Mesenteric fat pad (tissue), 1 donor: ENCODE results near the gene NAPEPLD. TPM values are rescaled to one million over a fixed set of nuclear protein-coding genes. Genes with fewer than 3 reads are reported as not detected.
"Not testable (repeated sequence)": the region's sequence is repeated elsewhere in the genome, so short reads cannot be mapped to it uniquely, and the experiment has no call there.

ENCODE experiments used
- DNase-seq: peaks from one replicate; pipeline ENCODE4 v3.0.0-alpha.2; 2020; ENCODE audit warnings: low spot score
- long read RNA-seq: library from polyadenylated mRNA; unstranded; transcript quantifications from one replicate; pipeline ENCODE4 v2.0.0, GENCODE V29; 2020
- total RNA-seq: library from RNA; stranded (reverse); fragmentation: NEBNext Ultra II Directional; extraction: Animal tissue kit (Norgen Biotek cat#: 25700); gene quantifications from one replicate; pipeline ENCODE4 v1.2.1, GENCODE V29; 2021
- donor health status: DM: yes; HTN: yes; CAD: no.

NAPEPLD gene
- total RNA-seq, result 4.6 TPM
- long read RNA-seq, transcript NAPEPLD-209 (5 exons, 2,380 nt), result major isoform, 8 of 23 reads
- long read RNA-seq, partial matches to known transcripts, result 4 of 23 reads
- long read RNA-seq, other reads (novel, unspliced or antisense), result 7 of 23 reads

- DNase-seq, result peak; percentile 93
Observed at GRCh38 chr7:103148994-103149807, at the start of gene NAPEPLD. TSS of gene NAPEPLD (minus strand) at chr7:103149099. CDS start at chr7:103128776, 20,323 bp downstream.

GRCh38 chr7:103198079-103198478, 49.2 kb upstream of the NAPEPLD start:
- DNase-seq, result not testable (repeated sequence)

GRCh38 chr7:103195364-103195763, 46.5 kb upstream of the NAPEPLD start:
- DNase-seq, result not testable (repeated sequence)

- not testable (repeated sequence) for DNase-seq
Observed at GRCh38 chr7:103172415-103173146, 23.7 kb upstream of the NAPEPLD start.

GRCh38 chr7:103171695-103172414, 23.0 kb upstream of the NAPEPLD start:
- not testable (repeated sequence) for DNase-seq

GRCh38 chr7:103166921-103167544, 18.1 kb upstream of the NAPEPLD start:
- not testable (repeated sequence) for DNase-seq

- not testable (repeated sequence) for DNase-seq
Observed at GRCh38 chr7:103163087-103163825, 14.4 kb upstream of the NAPEPLD start.

GRCh38 chr7:103162641-103163040, 13.7 kb upstream of the NAPEPLD start:
- DNase-seq, result not testable (repeated sequence)

GRCh38 chr7:103161998-103162616, 13.2 kb upstream of the NAPEPLD start:
- DNase-seq, result not testable (repeated sequence)

GRCh38 chr7:103159072-103159471, 10.2 kb upstream of the NAPEPLD start:
- DNase-seq, result not testable (repeated sequence)

GRCh38 chr7:103155331-103156024, 6.6 kb upstream of the NAPEPLD start:
- not testable (repeated sequence) for DNase-seq

GRCh38 chr7:103154042-103154441, 5.1 kb upstream of the NAPEPLD start:
- DNase-seq, result no peak

GRCh38 chr7:103152744-103153617, 4.1 kb upstream of the NAPEPLD start:
- not testable (repeated sequence) for DNase-seq

GRCh38 chr7:103151993-103152676, 3.2 kb upstream of the NAPEPLD start:
- not testable (repeated sequence) for DNase-seq

GRCh38 chr7:103150192-103150591, 1.3 kb upstream of the NAPEPLD start:
- no peak for DNase-seq

- no peak for DNase-seq
Observed at GRCh38 chr7:103149808-103150180, 895 bp upstream of the NAPEPLD start.
